GM19324 (cell line): Measurements from ENCODE around the gene ATP2B3.
A peak's percentile ranks its signal among the peaks of the same experiment; 100 is the strongest.

Source experiments
- ATAC-seq: cut with Tn5 transposase; IDR thresholded peaks from one replicate; pipeline ENCODE4 v1.9.1; 2021; ENCODE audit warnings: mild to moderate bottlenecking, moderate library complexity; ENCODE audit not compliant: unreplicated experiment, low FRiP score

The ATP2B3 gene

DNA sequence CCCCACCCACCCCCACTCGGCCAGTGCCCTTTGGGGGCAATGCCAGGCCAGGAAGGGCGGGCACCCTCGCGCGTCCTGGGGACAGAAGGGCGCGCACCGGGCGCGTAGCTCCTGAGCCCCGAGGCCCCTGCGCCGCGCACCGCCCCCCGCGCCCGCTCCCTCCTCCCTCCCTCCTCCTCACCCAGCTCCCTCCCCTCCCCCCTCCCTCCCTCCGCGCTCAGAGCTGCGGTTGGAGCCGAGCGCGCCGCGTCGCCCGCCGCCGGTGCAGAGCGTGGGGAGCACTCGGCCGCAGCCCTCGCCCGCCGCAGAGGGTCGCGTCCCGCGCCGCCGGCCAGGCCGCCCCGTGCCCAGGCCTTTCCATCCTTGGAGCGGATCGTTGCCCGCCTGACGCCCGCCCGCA is at the start of gene ATP2B3:
Gene ATP2B3 (plus strand): TSS at position 220 of the 400 bp plus-strand sequence. CDS start 18,606 bp downstream, outside the sequence.
- ATAC-seq: no peak

DNA sequence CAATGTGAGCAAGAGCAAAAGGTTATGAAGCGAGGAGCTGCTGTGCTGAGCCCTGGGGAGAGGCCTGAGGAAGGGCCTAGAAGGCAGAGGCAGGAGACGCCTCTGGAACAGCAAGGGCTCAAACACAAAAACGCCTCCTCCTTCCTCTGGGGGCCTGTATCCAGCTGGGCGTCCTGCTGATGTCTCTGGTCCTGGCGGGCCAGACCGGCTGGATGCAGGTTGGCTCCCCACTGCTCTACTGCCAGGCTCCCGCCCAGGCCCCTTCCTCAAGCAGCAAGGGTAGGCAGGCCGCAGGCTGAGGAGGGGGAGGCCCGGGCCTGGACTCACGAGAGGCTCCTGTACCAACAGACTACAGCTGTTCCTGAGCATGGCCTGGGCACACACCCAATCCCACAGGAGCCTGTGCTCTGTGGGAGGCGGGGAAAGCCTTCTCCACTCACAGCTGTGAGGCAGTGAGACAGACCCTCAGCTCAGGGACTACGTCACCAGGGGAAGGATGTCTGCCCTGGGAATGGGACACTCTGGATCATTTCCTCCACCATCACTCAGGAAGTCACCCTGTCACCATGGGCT is 49.3 kb upstream of the ATP2B3 start:
- no peak for ATAC-seq

- peak; percentile 42 for ATAC-seq
These were observed 47.5 kb upstream of the ATP2B3 start for GRCh38 chrX:153469811-153470410.

DNA sequence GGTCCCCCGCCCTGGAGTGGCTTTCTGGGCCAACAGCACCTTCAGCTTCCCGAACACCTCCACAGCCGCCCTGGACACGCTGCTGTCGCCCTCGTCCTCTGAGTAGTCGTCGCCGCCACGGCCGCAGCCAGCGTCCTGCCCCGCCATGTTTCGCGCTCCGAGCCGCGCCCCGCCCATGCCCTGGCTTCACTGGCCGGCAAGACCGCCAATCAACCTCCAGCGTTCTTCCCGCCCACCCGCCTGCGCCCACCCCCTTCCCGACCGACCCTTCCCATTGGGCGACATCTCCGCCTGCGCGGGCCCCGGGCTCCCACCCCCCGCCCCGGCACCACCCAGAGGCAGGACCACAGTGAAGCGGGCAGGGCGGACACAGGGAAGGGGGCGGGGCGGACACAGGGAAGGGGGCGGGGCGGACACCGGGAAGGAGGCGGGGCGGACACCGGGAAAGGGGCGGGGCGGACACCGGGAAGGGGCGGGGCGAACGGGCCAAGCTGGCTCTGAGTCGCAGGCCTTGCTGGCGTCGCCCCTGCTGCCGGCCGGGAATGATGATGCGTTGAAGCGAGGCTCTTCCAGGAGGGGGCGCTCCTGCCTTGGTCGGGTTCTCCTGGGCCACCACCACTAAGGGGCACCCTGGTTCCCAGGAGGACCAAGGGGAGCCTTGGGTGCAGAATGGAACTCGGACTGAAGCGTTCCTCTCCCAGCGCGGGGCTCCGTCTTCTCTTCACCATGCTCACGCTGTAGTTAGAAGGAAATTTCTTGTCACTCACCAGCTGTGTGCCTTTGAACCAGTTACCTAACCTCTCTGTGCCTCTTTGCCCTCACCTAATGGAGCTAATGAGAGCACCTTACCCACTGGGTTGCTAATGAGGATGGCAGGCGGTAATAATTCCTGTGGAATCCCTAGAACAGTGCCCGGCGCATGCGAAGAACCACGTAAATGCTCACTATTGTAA is 46.8 kb upstream of the ATP2B3 start, which contains the start of gene HAUS7:
Gene HAUS7 (minus strand): TSS at position 166 of the 953 bp plus-strand sequence. CDS start 19 bp downstream, at position 147.
- ATAC-seq: peak; percentile 80

- ATAC-seq: no peak
These were observed 45.7 kb upstream of the ATP2B3 start for GRCh38 chrX:153471663-153472280.

DNA sequence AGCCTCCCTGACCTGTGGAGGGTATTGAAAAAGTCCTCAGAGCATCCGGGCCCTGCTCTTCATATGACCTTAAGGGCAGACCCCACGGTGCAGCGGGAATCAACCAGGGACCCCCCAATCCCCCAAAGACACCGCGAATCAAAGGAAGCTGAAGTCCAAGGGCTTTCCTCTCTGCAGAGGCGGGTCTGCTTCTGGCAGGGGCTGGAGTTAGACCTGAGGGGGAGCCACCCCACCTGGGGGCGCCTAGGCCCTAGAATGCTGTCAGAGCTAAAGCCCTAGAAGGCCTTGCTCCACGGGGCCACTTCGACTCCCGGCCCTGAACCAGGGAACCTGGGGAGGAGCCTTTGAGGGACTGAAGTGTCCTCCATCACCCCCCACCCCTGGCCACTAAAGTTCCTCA is 44.3 kb upstream of the ATP2B3 start:
- ATAC-seq: no peak

- ATAC-seq: no peak
These were observed 43.2 kb upstream of the ATP2B3 start for GRCh38 chrX:153474266-153474665.

GRCh38 chrX:153474718-153475117 is 42.7 kb upstream of the ATP2B3 start:
- no peak for ATAC-seq

DNA sequence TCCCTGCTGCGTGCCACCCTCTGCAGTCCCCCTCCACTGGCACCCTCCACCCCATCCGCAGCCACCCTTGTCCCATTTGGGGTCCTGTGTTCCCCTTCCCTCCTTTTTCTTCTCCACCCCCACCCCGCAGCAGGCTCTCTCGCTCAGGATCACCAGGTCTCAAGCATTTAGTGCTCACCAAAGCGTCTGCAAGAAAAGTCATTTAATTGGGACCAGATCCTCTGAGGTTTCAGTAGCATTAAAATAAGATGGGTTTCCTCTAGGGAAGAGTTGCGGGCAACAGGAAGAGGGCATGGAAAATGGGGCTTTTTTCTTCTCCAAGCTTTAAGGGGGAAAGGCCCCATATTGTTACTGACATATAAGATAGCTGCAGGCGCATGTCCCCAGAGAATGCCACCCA is 42.2 kb upstream of the ATP2B3 start:
- ATAC-seq: no peak

GRCh38 chrX:153475751-153476281 is 41.6 kb upstream of the ATP2B3 start:
- ATAC-seq: no peak

DNA sequence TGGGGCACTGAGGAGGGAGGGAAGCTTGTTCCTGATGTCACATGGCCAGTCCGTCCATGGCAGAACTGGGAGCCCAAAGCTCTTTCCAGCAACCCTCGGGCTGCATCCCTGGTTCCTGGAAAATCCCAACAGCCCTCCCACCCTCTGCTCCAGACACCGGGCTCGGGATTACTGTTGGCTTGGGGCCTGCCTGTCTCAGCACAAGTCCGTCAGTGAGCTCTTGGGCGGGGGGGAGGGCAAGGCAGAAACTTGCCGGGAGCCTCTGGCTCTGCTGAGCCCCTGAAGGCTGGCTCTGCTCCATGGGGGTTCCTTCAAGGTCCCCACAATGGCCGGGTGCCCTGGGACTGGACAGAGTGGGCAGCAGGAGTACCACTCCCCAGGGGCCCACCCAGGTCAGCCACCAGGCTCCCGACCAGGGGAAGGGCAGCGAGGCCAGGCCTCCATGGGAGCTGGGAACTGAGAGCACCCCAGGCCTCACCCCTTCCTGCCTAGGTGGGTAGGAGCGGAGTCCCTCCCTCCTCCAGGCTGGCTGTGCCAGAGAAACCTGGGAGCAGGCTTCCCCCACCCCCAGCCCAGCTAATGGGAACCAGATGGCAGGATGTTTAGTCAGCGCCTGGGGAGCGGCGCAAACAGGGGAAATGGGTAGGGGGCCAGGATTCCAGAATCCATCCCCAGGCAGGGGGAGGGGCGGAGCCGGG is 40.6 kb upstream of the ATP2B3 start:
- ATAC-seq: no peak

DNA sequence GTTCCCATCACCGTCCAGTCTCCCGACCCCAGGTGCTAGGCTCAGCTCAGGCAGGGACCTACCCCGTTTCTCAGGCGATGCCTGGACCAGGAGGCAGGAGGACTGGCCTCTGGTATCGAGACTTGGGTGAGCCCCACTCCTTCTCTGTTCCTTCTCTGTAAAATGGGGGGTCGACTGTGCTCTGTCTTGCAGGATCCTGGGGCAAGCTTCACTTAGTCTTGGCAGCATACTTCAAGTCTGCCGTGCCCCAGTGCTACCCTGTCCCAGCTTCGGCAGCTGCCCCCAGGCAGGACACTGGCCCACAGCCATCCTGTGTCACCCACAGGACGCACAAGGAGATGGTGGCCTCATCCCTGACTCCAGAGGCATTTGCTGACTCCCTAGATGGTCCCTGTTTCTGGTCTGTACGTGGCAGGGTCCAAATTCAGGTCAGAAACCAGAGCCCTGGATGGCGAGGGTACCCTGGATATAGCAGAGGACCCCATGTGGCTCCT is 40.0 kb upstream of the ATP2B3 start:
- no peak for ATAC-seq

DNA sequence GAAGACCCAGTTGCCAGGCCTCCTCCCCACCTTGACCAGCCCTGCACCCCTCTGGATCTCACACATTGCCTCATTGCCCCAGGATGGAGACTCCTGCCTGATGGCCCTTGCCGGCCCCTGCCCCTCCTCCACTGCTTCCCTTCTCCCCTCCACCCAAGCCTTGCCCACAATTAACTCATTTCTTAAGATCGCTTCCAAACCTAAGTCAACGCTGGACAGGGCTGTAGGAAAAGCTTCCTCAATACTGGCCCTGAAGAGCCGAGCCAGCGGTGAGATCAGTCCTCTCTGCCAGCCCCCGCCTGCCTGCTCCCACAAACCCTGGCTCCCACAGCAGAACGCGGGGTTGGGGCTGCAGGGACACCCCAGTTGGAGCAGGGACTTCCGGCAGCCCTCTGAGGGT is 39.5 kb upstream of the ATP2B3 start:
- no peak for ATAC-seq

DNA sequence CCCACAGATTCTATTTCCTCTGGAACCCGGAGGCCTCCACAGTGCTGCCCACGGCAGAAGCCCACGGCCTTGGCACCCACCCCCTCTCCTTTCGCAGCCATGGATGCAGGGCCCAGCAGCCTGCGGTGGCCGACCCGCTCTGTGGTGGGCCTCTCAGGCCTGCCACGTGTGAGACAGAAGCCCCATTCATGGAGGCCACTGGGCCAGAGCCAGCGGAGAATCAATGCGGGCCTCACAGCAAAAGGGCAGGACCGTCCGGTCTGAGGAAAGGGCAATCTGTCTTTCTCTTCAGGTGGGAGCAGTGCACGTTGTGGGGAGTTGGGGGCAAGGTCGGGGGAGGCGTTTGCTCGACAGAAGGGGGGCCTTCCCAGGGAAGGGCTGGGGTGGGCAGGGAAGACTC is 38.7 kb upstream of the ATP2B3 start:
- no peak for ATAC-seq

GRCh38 chrX:153481043-153481442 is 36.4 kb upstream of the ATP2B3 start:
- ATAC-seq: no peak

DNA sequence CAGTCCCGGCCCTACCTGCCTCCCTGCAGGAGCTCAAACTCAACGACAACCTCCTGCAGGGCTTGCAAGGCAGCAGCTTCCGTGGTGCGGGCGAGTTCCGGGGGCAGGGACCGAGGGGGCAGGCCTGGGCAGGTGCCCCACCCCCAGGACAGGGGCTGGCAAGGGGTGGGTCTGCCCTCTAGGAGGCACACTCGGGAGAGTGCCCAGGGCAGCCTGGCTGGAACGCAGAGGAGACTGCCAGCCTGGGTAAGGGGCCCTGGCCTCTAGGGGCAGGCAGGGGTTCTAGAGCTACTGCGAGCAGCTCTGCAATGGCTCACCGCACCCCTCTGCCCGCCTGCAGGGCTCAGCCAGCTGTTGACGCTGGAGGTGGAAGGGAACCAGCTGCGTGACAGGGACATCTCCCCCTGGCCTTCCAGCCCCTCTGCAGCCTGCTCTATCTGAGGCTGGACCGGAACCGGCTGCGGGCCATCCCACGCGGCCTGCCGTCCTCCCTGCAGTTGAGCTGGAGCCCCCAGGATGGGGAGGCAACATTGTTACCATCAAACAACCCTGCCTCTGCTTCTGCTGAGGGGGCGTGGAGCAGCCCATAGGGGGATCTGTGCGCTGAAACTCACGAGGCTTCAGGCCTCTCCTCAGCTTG is 34.9 kb upstream of the ATP2B3 start:
- no peak for ATAC-seq

DNA sequence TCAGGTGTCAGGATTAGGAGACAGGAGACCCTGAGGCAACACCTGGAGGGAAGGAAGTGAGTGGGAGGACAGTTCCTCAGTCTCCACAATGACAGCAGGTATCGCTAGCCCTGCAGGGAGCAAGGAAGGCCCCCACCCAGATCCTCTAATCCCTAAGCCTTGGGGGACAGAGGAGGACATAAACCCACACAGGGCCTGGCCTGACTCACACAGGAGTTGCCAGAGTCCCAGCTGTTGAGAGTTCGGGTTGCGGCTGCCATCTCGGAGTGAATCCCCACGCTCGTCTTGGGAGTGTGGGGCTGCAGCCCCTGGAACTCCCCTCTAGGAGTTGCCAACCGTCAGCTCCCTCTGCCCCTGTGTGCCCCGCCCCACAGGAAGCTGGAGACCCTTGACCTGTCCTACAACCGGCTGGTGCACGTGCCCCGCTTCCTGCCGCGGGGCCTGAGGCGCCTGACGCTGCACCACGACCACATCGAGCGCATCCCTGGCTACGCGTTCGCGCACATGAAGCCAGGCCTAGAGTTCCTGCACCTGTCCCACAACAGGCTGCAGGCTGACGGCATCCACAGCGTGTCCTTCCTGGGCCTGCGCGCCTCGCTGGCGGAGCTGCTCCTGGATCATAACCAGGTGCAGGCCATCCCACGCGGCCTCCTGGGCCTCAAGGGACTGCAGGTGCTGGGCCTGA is 31.9 kb upstream of the ATP2B3 start:
- ATAC-seq: no peak

GRCh38 chrX:153486171-153486570 is 31.3 kb upstream of the ATP2B3 start:
- ATAC-seq: no peak

- ATAC-seq: no peak
These were observed 29.8 kb upstream of the ATP2B3 start for GRCh38 chrX:153487590-153488071.
